OCI-LY7 (cell line): Measurements from ENCODE around the gene NPAS2.

Experiments
- EZH2phosphoT487 ChIP-seq: fragments of 200-600 bp; sonication (generic); IDR thresholded peaks from 2 replicates; pipeline ENCODE4 v1.6.1; 2018; ENCODE audit warnings: low read depth, borderline replicate concordance, mild to moderate bottlenecking, mixed run types, antibody characterized with exemption, low read length, moderate library complexity, mixed read lengths
- TF ChIP-seq, protein P1 (sequence below): fragments of 200-600 bp; sonication (generic); conservative IDR thresholded peaks from 2 replicates; pipeline ENCODE4 v1.5.1; 2014; ENCODE audit warnings: mild to moderate bottlenecking, antibody characterized with exemption, low read length, moderate library complexity, mixed read lengths

DNA sequence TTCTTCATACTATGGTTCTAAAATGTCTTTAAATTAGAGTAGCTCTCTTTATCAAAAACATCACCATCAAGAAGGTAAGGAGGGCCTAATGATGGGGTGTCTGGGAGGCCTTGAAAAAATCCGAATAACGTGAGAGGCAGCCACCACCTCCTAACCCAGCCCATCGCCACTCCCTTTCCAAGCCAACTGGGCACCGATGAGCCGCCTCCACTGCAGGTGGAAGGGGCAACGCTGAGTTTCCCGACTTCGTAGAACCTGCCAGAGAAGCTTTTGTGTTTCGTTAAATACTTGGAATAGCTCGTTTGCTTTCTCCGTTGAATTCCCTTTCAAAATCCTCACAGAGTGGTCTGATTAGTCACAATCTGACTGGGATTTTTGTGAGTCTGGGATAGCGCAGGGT, 160.1 kb downstream of the NPAS2 start:
- TF ChIP-seq, protein P1, sequence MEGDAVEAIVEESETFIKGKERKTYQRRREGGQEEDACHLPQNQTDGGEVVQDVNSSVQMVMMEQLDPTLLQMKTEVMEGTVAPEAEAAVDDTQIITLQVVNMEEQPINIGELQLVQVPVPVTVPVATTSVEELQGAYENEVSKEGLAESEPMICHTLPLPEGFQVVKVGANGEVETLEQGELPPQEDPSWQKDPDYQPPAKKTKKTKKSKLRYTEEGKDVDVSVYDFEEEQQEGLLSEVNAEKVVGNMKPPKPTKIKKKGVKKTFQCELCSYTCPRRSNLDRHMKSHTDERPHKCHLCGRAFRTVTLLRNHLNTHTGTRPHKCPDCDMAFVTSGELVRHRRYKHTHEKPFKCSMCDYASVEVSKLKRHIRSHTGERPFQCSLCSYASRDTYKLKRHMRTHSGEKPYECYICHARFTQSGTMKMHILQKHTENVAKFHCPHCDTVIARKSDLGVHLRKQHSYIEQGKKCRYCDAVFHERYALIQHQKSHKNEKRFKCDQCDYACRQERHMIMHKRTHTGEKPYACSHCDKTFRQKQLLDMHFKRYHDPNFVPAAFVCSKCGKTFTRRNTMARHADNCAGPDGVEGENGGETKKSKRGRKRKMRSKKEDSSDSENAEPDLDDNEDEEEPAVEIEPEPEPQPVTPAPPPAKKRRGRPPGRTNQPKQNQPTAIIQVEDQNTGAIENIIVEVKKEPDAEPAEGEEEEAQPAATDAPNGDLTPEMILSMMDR, result no peak
- no peak for TF ChIP-seq EZH2phosphoT487
